Lower leg skin (tissue), 3 donors: ENCODE results near the gene ATAD5.

Experiments
- CTCF ChIP-seq, 3 donors: fragments of 450-650 bp; IDR thresholded peaks; one replicate each; pipeline ENCODE4 v1.5.1; 2016; ENCODE audit warnings: antibody characterized with exemption in 3 of 3, mild to moderate bottlenecking in 3 of 3, moderate library complexity in 2 of 3
- POLR2A ChIP-seq, 2 donors: fragments of 450-650 bp; IDR thresholded peaks; one replicate each; pipeline ENCODE4 v1.6.1; 2016 to 2017; ENCODE audit warnings: antibody characterized with exemption in 2 of 2, mild to moderate bottlenecking in 1 of 2, moderate library complexity in 1 of 2

DNA sequence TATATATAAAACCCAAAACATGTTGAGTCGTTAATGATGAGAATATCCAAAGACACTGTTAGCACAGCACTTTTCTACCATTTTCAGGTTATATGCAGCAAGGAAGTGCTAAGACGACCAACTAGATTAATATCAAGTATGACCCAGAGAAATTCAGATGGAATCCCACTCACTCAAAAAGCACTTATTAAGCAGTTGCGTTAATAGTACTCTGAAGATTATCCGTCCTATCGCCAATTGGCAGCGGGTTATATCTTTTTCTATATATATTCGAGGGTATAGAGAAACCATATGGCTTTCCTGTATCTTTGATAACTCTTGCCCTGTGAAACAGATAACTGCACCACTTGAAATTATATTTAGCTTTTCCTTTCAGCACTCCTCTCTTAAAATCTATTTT lies 8.3 kb upstream of the ATAD5 start:
- no peak for TF ChIP-seq POLR2A (IDR thresholded peaks at IDR 0.05)
- TF ChIP-seq CTCF (IDR thresholded peaks at IDR 0.05), result no peak
